ENCODE results near the gene TRIM26.

Gene TRIM26

GRCh38 chr6:30204116-30204515 is 9.1 kb downstream of the TRIM26 start:
- no peak overlapping the region for H3K27ac ChIP-seq

GRCh38 chr6:30202366-30202765 is 10.8 kb downstream of the TRIM26 start:
- TF ChIP-seq POLR2AphosphoS5 (IDR thresholded peaks at IDR 0.05; ENCODE audit: borderline replicate concordance, low read depth, low read length), result no peak
- no peak for TF ChIP-seq FOXP2 (optimal IDR thresholded peaks at IDR 0.05; ENCODE audit: control extremely low read depth, extremely low read length, insufficient read depth)
- no peak for TF ChIP-seq EZH2 (IDR thresholded peaks at IDR 0.05)
- Histone ChIP-seq H3K9ac (ENCODE audit: insufficient read length) (no peak overlapping the region), H3K9me3 (ENCODE audit: low read depth, low read length) (no peaks in the 10 kb centered on the region), H3K4me3 (no peak overlapping the region), H3K27ac (no peak overlapping the region), H3K36me3 (ENCODE audit: insufficient read depth, low read length) (peaks cover 38% of the 10 kb centered on the region)
- no peak for DNase-seq (ENCODE audit: low read depth, low spot score)

More at GRCh38 chr6:30204116-30204515, 9.1 kb downstream of the TRIM26 start:
- no peak overlapping the region for H3K4me3 ChIP-seq
- peaks cover 23% of the 10 kb centered on the region for H3K36me3 ChIP-seq (ENCODE audit: insufficient read depth, low read length)
- no peak for DNase-seq (ENCODE audit: low read depth, low spot score)
- no peaks in the 10 kb centered on the region for H3K9me3 ChIP-seq (ENCODE audit: low read depth, low read length)
- TF ChIP-seq POLR2AphosphoS5 (IDR thresholded peaks at IDR 0.05; ENCODE audit: borderline replicate concordance, low read depth, low read length) (no peak), EZH2 (IDR thresholded peaks at IDR 0.05) (no peak), FOXP2 (optimal IDR thresholded peaks at IDR 0.05; ENCODE audit: control extremely low read depth, extremely low read length, insufficient read depth) (no peak)
- H3K9ac ChIP-seq (ENCODE audit: insufficient read length), result no peak overlapping the region

- H3K9me3 ChIP-seq (ENCODE audit: low read depth, low read length), result no peaks in the 10 kb centered on the region
- H3K9ac ChIP-seq (ENCODE audit: insufficient read length), result no peak overlapping the region
- no peak overlapping the region for H3K27ac ChIP-seq
- DNase-seq (ENCODE audit: low read depth, low spot score), result no peak
- no peak overlapping the region for H3K4me3 ChIP-seq
- TF ChIP-seq FOXP2 (optimal IDR thresholded peaks at IDR 0.05; ENCODE audit: control extremely low read depth, extremely low read length, insufficient read depth) (no peak), EZH2 (IDR thresholded peaks at IDR 0.05) (no peak), POLR2AphosphoS5 (IDR thresholded peaks at IDR 0.05; ENCODE audit: borderline replicate concordance, low read depth, low read length) (no peak)
- peaks cover 53% of the 10 kb centered on the region for H3K36me3 ChIP-seq (ENCODE audit: insufficient read depth, low read length)
Measured at GRCh38 chr6:30200551-30201281, 12.5 kb downstream of the TRIM26 start.

- Histone ChIP-seq H3K9me3 (ENCODE audit: low read depth, low read length) (no peaks in the 10 kb centered on the region), H3K9ac (ENCODE audit: insufficient read length) (no peak overlapping the region), H3K4me3 (no peak overlapping the region), H3K36me3 (ENCODE audit: insufficient read depth, low read length) (peaks cover 49% of the 10 kb centered on the region), H3K27ac (no peak overlapping the region)
- no peak for DNase-seq (ENCODE audit: low read depth, low spot score)
- TF ChIP-seq FOXP2 (optimal IDR thresholded peaks at IDR 0.05; ENCODE audit: control extremely low read depth, extremely low read length, insufficient read depth) (no peak), EZH2 (IDR thresholded peaks at IDR 0.05) (no peak), POLR2AphosphoS5 (IDR thresholded peaks at IDR 0.05; ENCODE audit: borderline replicate concordance, low read depth, low read length) (no peak)
Measured at GRCh38 chr6:30198166-30199084, 14.8 kb downstream of the TRIM26 start.

- no peak for DNase-seq (ENCODE audit: low read depth, low spot score)
- Histone ChIP-seq H3K4me3 (no peak overlapping the region), H3K9me3 (ENCODE audit: low read depth, low read length) (no peaks in the 10 kb centered on the region), H3K36me3 (ENCODE audit: insufficient read depth, low read length) (peaks cover 49% of the 10 kb centered on the region), H3K9ac (ENCODE audit: insufficient read length) (no peak overlapping the region), H3K27ac (no peak overlapping the region)
- TF ChIP-seq POLR2AphosphoS5 (IDR thresholded peaks at IDR 0.05; ENCODE audit: borderline replicate concordance, low read depth, low read length), result no peak
- TF ChIP-seq FOXP2 (optimal IDR thresholded peaks at IDR 0.05; ENCODE audit: control extremely low read depth, extremely low read length, insufficient read depth), result no peak
- TF ChIP-seq EZH2 (IDR thresholded peaks at IDR 0.05), result no peak
Measured at GRCh38 chr6:30196376-30196775, 16.8 kb downstream of the TRIM26 start.

GRCh38 chr6:30195951-30196350 is 17.3 kb downstream of the TRIM26 start:
- H3K9me3 ChIP-seq (ENCODE audit: low read depth, low read length), result no peaks in the 10 kb centered on the region
- TF ChIP-seq POLR2AphosphoS5 (IDR thresholded peaks at IDR 0.05; ENCODE audit: borderline replicate concordance, low read depth, low read length), result no peak
- no peak for TF ChIP-seq FOXP2 (optimal IDR thresholded peaks at IDR 0.05; ENCODE audit: control extremely low read depth, extremely low read length, insufficient read depth)
- TF ChIP-seq EZH2 (IDR thresholded peaks at IDR 0.05), result no peak
- peaks cover 47% of the 10 kb centered on the region for H3K36me3 ChIP-seq (ENCODE audit: insufficient read depth, low read length)
- no peak overlapping the region for H3K9ac ChIP-seq (ENCODE audit: insufficient read length)
- no peak overlapping the region for H3K4me3 ChIP-seq
- H3K27ac ChIP-seq, result no peak overlapping the region
- DNase-seq (ENCODE audit: low read depth, low spot score), result no peak

GRCh38 chr6:30194797-30195690 is 18.2 kb downstream of the TRIM26 start:
- peaks cover 41% of the 10 kb centered on the region for H3K36me3 ChIP-seq (ENCODE audit: insufficient read depth, low read length)
- no peak for DNase-seq (ENCODE audit: low read depth, low spot score)
- TF ChIP-seq POLR2AphosphoS5 (IDR thresholded peaks at IDR 0.05; ENCODE audit: borderline replicate concordance, low read depth, low read length), result no peak

More at GRCh38 chr6:30194797-30195690, 18.2 kb downstream of the TRIM26 start:
- Histone ChIP-seq H3K27ac (no peak overlapping the region), H3K9me3 (ENCODE audit: low read depth, low read length) (no peaks in the 10 kb centered on the region), H3K9ac (ENCODE audit: insufficient read length) (no peak overlapping the region), H3K4me3 (no peak overlapping the region)
